Fibroblast of lung (primary cell): ENCODE data around the gene LRRTM1.

Source experiments
- CTCF ChIP-seq, 2 donors: IDR thresholded peaks in 1 of 2; conservative IDR thresholded peaks in 1 of 2; 1 replicate in 1 of 2; 2 replicates in 1 of 2; pipeline ENCODE4 v1.5.1; 2011 to 2012; ENCODE audit warnings: low read length in 2 of 2, control low read depth in 1 of 2, inconsistent platforms in 1 of 2, low read depth in 1 of 2, mild to moderate bottlenecking in 1 of 2
- EZH2 ChIP-seq: IDR thresholded peaks from 2 replicates; pipeline ENCODE4 v1.5.1; 2012; ENCODE audit warnings: low read length, control low read depth, mild to moderate bottlenecking; ENCODE audit errors: missing control alignments

GRCh38 chr2:80259292-80259691 lies 45.3 kb downstream of the LRRTM1 start:
- TF ChIP-seq CTCF (conservative IDR thresholded peaks at IDR 0.05 in 1 of 2, IDR thresholded peaks at IDR 0.05 in 1 of 2; ENCODE audit: low read depth in 1 of 2, low read length in 2 of 2) = no peak
- TF ChIP-seq EZH2 = no peak
